ENCODE measurements around the gene CADM4.
A peak's percentile ranks its signal among the peaks of the same experiment; 100 is the strongest.
"Not testable (repeated sequence)": the region's sequence is repeated elsewhere in the genome, so short reads cannot be mapped to it uniquely, and the experiment has no call there.

The CADM4 gene

GRCh38 chr19:43639519-43640423, at the start of gene CADM4:
TSS of gene CADM4 (minus strand) at chr19:43639850. CDS start at chr19:43639790, 60 bp downstream.
- peak; percentile 46 for DNase-seq (ENCODE audit: low read depth, low spot score)

- DNase-seq (ENCODE audit: low read depth, low spot score): no peak
Observed at GRCh38 chr19:43688059-43688701, 48.5 kb upstream of the CADM4 start.

GRCh38 chr19:43687660-43687997, 48.0 kb upstream of the CADM4 start:
- no peak for DNase-seq (ENCODE audit: low read depth, low spot score)

GRCh38 chr19:43684326-43684725, 44.7 kb upstream of the CADM4 start:
- DNase-seq (ENCODE audit: low read depth, low spot score): no peak

- no peak for DNase-seq (ENCODE audit: low read depth, low spot score)
Observed at GRCh38 chr19:43683905-43684304, 44.3 kb upstream of the CADM4 start.

- no peak for DNase-seq (ENCODE audit: low read depth, low spot score)
Observed at GRCh38 chr19:43682824-43683661, 43.4 kb upstream of the CADM4 start.

GRCh38 chr19:43682269-43682668, 42.6 kb upstream of the CADM4 start:
- DNase-seq (ENCODE audit: low read depth, low spot score): not testable (repeated sequence)

- DNase-seq (ENCODE audit: low read depth, low spot score): no peak
Observed at GRCh38 chr19:43681821-43682220, 42.2 kb upstream of the CADM4 start.

GRCh38 chr19:43678512-43679261, 39.0 kb upstream of the CADM4 start:
- DNase-seq (ENCODE audit: low read depth, low spot score): no peak

GRCh38 chr19:43675906-43676305, 36.3 kb upstream of the CADM4 start:
- no peak for DNase-seq (ENCODE audit: low read depth, low spot score)

- DNase-seq (ENCODE audit: low read depth, low spot score): peak; percentile 69
Observed at GRCh38 chr19:43675269-43675879, 35.7 kb upstream of the CADM4 start.

- no peak for DNase-seq (ENCODE audit: low read depth, low spot score)
Observed at GRCh38 chr19:43674596-43674995, 34.9 kb upstream of the CADM4 start.

- no peak for DNase-seq (ENCODE audit: low read depth, low spot score)
Observed at GRCh38 chr19:43674183-43674582, 34.5 kb upstream of the CADM4 start.

GRCh38 chr19:43673637-43674036, 34.0 kb upstream of the CADM4 start:
- DNase-seq (ENCODE audit: low read depth, low spot score): no peak

- no peak for DNase-seq (ENCODE audit: low read depth, low spot score)
Observed at GRCh38 chr19:43672061-43672679, 32.5 kb upstream of the CADM4 start.

GRCh38 chr19:43668406-43669109, 28.9 kb upstream of the CADM4 start:
- peak; percentile 99 for DNase-seq (ENCODE audit: low read depth, low spot score)

GRCh38 chr19:43667876-43668405, 28.3 kb upstream of the CADM4 start:
- no peak for DNase-seq (ENCODE audit: low read depth, low spot score)

GRCh38 chr19:43667126-43667875, 27.7 kb upstream of the CADM4 start:
- DNase-seq (ENCODE audit: low read depth, low spot score): no peak

- DNase-seq (ENCODE audit: low read depth, low spot score): no peak
Observed at GRCh38 chr19:43664018-43664417, 24.4 kb upstream of the CADM4 start.
